B cell (primary cell): Measurements from ENCODE around the gene HDAC5.

ENCODE experiments used
- EZH2 ChIP-seq: IDR thresholded peaks from 2 replicates; pipeline ENCODE4 v1.6.1; 2012; ENCODE audit warnings: borderline replicate concordance, low read depth, mild to moderate bottlenecking, moderate library complexity, low read length; ENCODE audit not compliant: insufficient read depth, poor library complexity, severe bottlenecking
- TF ChIP-seq, protein P1 (sequence below): fragments of 200-600 bp; IDR thresholded peaks from one replicate; pipeline ENCODE4 v1.8.0; 2022; ENCODE audit warnings: antibody characterized with exemption, mild to moderate bottlenecking

DNA sequence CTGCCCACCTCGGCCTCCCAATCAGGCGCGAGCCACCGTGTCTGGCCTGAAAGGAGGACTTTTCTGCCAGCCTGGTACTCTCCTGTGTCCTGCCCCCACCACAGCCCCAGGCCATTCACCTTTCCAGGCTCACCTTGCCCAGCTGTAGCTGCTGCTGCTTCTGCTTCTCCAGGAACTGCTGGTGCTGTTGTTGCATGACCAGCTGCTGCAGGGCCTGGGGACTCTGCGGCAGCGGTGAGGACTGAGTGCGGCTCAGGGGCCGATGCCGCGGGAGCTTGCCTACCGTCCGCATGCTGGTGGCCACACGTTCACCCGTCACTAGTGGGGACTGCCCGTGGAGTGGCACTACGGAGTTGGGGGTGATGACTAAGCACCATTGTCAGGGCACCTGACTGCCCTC is 35.2 kb downstream of the HDAC5 start:
- TF ChIP-seq, protein P1, sequence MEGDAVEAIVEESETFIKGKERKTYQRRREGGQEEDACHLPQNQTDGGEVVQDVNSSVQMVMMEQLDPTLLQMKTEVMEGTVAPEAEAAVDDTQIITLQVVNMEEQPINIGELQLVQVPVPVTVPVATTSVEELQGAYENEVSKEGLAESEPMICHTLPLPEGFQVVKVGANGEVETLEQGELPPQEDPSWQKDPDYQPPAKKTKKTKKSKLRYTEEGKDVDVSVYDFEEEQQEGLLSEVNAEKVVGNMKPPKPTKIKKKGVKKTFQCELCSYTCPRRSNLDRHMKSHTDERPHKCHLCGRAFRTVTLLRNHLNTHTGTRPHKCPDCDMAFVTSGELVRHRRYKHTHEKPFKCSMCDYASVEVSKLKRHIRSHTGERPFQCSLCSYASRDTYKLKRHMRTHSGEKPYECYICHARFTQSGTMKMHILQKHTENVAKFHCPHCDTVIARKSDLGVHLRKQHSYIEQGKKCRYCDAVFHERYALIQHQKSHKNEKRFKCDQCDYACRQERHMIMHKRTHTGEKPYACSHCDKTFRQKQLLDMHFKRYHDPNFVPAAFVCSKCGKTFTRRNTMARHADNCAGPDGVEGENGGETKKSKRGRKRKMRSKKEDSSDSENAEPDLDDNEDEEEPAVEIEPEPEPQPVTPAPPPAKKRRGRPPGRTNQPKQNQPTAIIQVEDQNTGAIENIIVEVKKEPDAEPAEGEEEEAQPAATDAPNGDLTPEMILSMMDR, result no peak
- TF ChIP-seq EZH2, result no peak
